Measurements from ENCODE around the gene CASP5.
"Not testable (repeated sequence)": the region's sequence is repeated elsewhere in the genome, so short reads cannot be mapped to it uniquely, and the experiment has no call there.

CASP5 gene

DNA sequence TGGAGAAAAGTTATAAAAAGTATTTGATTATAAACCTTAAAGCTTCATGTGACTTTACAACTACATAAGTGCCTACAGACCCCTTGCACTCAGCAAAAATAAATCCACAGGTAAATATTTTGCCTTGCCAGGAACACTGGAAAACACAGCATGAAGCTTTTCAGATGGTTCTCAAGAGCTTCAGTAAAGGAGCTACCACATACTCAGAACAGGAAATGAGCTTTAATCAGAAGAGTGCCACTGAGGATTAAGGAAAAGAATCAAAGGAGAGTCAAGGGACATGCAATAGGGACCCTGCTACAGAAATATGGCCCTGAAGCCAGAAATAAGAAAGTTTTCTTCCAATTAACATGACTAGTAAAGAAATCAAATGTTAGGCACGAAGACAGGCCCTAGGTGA, 10.8 kb upstream of the CASP5 start:
- no peak for DNase-seq (ENCODE audit: low read depth)

DNA sequence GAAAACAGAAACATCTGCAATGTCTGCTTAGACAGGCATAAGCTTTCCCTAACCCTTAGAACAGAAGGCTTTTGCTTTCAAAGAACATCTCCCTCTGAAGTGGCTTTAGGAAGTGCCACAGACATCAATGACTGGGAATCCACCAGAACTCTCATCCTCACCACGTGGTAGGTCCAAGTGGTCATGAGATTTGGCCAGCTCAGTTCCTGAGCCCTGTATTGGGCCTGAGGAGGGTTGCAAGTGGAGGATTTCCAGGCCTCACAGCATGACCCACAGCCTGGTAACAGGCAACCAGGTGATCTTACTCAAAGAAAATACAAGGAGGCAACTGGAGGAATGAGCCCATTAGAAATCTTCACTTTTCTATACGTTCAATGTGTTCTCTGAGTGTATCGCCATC, 10.4 kb upstream of the CASP5 start:
- DNase-seq (ENCODE audit: low read depth): no peak

DNA sequence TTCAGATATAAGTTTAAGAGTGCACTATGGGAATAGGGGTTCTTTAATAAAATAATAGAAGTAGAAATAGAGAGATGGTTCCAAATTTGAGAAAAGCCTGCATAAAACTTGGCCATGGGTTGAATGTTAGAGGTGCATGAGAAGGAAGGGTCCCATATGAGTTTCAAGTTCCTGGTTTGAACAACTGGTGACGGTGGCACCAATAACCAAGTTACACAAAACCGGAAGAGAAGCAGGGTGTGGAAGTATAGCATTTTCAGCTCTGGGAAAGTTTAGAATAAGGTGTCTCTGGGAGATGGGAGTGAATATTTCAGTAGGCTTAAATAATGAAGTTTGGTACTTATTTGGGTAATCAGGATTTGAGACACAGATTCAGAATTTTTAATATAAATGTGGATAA, 9.5 kb upstream of the CASP5 start:
- no peak for DNase-seq (ENCODE audit: low read depth)

DNA sequence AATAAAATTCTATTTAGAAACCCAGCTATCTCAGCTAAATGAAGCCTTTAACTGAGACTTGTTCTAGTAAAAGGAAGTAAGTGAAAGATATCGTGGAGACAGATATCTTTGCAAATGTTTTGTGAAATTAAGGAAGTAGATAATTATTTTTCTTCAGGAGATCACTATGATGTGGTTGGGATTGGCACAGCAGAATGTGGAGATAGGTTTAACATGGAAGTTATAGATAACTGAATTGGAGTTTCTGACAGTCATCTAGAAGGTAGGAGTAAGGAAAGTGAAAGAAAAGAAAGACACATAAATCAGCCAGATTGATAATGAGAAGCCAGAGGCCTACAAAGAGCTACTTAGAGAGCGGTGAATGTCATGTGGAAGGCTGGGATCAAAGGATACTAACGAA, 4.7 kb upstream of the CASP5 start:
- no peak for DNase-seq (ENCODE audit: low read depth)

DNA sequence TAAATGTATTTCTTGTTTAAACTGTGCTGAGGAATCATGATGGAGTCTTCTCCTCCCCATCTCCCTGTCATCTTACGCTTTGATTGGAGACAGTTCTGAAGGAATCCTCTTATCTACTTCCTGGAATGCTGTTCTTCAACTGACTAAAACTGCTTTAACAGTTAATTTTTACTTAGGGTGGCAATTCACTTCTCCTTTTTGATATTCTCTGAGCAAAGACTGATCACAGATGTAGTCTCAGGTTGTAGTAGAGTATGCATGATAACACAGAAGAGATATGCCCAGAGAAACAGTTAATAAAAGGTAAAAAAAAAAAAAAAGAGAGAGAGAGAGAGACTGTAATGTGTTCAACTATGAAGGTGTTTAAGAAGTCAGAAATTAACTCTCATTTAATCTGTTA, 1.4 kb upstream of the CASP5 start:
- no peak for DNase-seq (ENCODE audit: low read depth)

DNA sequence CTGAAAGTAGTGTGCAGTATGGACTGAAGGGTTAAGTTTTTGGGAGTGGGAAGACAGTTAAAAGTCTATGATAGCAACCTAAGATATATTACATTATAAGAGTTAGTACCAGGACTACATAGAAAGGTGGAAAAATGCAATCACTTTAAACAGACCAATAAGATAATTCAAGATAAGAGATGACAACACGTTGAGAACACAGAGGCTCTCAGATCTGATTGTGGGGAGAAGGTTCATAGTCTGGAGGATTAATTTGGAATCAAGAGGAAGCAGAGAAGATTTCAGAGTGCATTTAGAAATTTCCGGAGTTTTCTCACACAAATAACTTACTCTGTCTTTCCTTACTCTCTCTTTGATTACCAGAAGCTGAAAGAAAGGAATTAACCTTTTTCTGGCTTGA, 441 bp downstream of the CASP5 start:
- DNase-seq (ENCODE audit: low read depth): no peak

DNA sequence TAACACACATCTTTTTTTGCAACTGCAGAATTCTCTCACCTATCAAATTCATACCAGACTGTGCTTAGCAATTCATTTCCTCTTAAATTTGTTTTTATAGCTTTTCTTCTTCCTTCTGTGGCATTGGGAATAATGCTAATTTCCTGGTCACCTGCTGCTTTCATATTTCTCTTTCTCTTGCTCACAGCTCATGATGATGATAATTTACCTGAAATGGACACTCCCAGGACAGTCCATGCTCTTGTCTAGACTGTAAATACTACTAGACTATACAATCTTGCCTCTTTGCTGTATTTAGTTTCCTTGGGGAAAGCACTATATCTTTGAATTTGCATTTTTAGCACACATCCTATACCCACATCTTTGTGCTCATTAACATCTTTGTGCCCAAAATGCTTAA, 15.5 kb downstream of the CASP5 start:
- no peak for DNase-seq (ENCODE audit: low read depth)

DNA sequence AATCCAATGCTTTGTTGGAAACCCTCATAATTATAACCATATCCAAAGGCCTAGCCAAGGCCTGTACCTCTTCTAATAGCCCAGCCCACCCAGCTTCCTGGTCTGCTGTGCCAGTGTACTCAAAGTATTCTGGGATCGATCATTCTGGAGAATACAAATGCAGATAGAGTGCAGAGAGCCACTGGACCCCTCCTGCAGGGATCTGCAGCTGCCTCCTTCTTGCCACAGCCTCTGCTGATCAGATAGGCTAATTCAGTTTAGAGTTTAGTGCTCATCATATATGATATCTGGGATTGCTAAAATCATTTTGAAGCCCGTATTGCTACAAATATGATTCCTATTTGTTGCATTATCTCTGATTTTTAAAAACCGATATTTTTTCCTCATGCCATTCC, 17.5 kb downstream of the CASP5 start:
- DNase-seq (ENCODE audit: low read depth): no peak

DNA sequence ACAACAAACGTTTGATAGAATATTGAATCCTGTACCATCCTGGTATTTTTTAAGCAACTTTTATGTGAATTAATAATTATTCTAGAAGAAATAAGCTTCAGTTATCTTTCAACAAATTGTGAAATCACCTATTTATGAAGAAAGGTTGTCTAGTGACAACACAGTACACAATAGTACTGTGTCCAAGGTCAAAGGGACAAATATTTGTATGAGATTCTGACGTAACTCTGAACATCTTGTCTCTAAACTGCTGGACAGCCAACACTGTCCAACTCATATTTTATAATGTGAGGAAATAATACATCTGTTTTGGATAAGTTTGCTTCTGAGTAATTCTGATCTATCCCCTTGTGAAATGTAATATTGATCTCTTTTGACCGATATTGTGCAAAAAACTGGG, 18.9 kb downstream of the CASP5 start:
- DNase-seq (ENCODE audit: low read depth): no peak

DNA sequence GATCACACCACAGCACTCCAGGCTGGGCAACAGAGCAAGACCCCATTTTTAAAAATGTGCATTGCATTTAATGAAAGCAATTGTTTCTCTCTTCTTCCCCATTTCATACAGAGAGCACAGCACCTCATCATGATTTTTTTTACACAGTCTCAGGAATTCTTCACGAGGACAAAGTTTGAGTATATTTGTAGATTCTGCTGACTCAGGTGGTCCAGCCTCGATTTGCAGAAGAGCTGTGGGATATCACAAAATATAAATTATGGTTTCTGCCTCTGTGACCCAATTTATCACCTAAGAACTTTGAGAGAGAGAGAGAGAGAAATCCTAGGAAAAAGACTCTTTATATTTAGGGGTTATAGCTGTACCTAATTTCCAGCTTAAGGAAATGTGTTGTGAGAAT, 19.8 kb downstream of the CASP5 start:
- DNase-seq (ENCODE audit: low read depth): no peak

DNA sequence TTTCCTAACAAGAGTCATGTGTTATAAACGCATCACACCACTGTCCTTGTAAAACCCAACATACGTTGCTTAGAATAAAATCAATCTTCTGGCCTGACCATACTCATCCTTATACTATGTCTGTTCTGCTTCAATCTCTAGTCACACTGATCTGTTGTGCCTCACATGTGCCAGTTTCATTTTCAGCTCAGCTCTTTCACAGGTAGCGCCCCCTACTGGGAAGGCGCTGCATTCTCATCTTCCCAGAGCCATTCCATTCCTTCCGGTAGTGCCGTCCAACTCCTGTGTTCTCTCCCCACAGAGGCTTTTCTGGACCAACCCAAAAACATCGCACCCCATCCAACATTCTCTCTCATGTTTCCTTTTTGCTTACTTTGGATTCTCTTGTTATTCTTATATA, 22.2 kb downstream of the CASP5 start:
- DNase-seq (ENCODE audit: low read depth): no peak

DNA sequence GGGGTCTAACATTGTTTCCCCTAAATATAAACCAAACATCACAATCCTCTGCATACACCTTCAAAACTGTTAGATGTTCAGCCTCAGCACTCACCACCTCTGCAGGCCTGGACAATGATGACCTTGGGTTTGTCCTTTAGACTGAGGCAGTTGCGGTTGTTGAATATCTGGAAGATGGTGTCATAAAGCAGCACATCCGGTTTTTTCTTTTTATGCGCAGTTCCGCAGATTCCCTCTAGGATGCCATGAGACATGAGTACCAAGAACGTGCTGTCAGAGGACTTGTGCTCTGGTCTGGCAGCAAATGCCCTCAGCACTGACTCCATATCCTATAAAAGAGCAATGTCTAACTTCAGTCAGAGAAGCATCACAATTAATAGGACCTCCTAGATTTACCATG, 22.8 kb downstream of the CASP5 start:
- no peak for DNase-seq (ENCODE audit: low read depth)

DNA sequence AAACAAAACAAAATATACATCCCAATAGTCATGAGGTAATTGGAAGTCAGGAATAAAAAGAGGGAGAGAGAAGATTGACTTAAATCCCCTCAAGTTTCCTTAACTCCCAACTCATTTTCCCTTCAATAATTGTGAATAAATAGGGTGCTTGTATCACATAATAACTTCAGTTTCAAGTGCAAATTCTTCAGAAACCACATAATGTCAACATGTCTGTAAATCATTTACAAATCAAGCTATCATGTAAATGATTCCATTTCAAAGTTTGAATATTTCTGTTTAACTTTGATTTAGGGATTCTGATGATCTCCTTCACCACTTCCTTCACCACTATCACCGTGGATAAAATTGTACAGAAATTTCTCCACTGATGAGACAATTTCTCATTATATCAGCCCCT, 23.2 kb downstream of the CASP5 start:
- no peak for DNase-seq (ENCODE audit: low read depth)

DNA sequence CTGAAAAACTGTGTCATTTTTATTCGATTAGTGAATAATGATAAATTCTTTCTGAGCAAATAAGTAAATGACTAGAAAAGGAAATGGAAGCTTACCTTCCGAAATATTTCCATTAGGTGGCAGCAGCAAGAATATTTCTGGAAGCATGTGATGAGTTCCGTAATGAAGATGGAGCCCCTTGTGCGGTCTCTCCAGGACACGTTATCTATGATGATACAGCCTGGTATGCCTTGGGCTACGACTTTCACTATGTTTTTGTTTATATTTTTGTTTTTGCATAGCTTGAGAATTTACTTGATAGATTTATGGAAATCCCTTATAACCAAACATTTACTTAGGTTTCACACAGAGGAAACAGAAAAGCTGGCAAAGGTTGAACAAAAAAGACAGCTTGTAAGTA, 25.7 kb downstream of the CASP5 start:
- DNase-seq (ENCODE audit: low read depth): peak; percentile 2

DNA sequence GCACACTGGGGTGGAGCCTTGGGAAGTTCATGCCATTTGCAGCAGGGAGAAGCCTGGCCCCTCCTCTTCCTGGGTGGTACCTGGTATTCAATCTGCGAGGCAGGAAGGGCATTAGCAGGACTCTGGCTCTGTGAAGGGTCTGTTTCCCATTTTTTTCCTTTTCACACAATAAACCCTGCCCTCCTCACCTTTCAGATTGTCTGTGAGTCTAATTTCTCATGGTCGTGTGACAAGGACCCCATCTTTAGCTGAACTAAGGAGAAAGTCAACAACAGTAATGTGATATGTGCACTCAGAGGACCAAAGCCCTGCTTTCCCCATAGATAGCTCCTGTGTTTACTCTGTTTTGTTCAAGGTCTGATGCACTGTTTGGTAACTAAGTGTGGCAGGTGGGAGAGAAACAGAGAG, 28.0 kb downstream of the CASP5 start:
- no peak for DNase-seq (ENCODE audit: low read depth)

DNA sequence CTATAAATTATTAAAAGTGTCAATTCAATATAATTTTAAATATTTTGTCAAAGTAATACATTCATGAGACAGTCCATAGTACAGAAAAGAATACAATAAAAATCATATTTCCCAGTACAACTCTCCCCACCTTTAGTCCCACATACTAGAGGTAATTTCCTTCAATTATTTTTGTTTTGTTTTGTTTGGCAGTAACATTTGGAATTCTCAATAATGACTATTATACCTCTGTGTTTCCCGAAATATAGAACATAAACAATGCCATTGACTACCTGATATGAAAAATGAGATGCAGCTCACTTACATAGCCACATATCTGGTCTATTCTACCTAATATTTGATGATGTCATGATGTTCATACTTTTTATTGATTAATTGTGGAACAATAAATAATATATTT, 30.2 kb downstream of the CASP5 start:
- no peak for DNase-seq (ENCODE audit: low read depth)

DNA sequence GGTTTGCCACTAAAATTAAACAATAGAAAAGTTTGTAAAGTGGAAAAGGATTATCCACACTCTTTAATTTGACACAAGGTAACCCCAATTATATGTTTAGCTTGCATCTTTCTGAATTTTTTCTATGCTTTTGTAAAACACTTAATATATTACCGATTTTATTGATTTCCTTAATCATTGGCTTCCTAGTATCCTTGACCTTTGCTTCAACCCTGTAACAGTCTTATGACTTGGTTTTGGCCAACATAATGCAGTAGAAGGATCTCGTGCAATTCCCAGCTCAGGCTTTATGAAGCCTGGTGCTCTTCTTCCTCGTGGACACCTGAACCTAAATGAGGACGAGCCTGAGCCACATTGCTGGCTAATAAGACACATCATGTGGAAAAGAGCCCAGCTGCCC, 31.0 kb downstream of the CASP5 start:
- DNase-seq (ENCODE audit: low read depth): no peak

DNA sequence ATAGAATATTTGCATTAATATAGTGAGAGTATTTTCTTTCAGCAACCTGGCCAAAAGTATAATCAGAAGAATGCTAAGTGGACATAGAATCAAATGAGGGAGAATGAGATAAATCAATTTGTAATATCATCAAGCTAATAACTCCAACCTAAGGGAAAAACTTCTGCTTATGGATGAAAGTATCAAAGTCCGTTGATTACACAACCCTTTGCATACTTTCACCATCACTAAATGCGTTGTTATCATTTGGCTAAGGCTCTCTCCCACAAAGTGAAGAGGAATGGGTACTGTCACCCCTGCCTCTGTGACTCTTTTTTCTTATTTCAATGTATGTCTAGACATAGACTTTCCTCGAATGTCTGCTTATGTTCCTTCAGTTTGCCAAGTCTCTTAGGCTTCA, 38.2 kb downstream of the CASP5 start:
- no peak for DNase-seq (ENCODE audit: low read depth)

DNA sequence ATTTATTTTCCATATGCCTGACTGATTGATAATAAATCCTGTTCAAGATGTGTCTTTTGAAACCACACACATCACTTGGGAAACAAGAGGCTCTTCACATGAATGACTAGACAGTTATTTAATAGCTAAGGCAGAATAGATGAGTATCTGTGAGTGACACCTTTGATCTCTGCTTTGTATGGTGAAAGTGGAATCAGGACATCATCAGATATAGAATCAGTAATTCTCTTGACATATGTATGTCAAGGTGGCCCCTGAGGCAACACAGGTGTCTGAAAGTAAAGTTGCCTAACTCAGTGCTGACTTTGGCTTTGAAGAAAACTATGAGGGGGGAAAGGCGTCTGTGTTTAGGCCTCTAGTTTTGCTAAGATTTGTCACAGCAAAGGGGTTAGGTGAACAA, 43.1 kb downstream of the CASP5 start:
- no peak for DNase-seq (ENCODE audit: low read depth)

DNA sequence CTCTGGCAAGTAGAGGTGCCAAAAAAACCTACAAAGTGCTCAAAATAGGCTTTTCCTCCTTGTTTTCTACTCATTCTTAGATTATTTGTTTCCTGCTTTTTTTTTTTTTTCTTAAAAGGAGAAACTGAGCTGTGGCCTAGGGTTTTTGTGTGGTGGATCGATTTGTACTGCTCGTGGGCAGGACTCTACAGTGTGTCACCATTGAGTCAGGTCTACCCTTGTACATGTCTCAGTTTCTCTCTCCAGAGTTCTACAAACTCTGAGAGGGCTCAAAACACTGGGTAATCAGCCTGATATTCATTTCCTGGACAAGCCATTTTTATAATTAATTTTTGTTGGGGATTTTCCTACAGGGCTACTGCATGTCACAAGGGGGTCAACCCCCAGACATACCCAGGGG, 49.4 kb downstream of the CASP5 start:
- DNase-seq (ENCODE audit: low read depth): no peak

DNA sequence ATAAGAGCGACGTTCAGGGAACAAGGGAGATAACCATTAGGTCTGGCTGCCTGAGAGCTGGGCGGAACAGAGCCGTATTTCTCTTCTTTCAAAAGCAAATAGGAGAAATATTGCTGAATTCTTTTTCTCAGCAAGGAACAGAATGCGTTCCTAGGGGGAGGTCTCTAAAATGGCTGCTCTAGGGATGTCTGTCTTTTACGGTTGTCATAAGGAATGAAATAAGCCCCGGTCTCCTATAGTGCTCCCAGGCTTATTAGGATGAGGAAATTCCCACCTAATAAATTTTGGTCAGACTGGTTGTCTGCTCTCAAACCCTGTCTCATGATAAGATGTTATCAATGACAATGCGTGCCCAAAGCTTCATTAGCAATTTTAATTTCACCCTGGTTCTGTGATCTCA, 50.0 kb downstream of the CASP5 start:
- not testable (repeated sequence) for DNase-seq (ENCODE audit: low read depth)

DNA sequence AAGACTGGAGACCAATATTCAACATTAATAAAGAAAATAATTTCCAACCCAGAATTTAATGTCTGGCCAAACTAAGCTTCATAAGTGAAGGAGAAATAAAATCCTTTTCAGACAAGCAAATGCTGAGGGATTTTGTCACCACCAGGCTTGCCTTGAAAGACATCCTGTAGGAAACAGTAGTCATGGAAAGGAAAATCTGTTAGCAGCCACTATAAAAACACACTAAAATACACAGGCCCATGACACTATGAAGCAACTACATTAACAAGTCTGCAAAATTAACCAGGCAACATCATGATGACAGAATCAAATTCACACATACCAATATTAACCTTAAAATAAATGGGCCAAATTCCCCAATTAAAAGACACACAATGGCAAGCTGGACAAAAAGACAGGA, 52.2 kb downstream of the CASP5 start:
- no peak for DNase-seq (ENCODE audit: low read depth)

DNA sequence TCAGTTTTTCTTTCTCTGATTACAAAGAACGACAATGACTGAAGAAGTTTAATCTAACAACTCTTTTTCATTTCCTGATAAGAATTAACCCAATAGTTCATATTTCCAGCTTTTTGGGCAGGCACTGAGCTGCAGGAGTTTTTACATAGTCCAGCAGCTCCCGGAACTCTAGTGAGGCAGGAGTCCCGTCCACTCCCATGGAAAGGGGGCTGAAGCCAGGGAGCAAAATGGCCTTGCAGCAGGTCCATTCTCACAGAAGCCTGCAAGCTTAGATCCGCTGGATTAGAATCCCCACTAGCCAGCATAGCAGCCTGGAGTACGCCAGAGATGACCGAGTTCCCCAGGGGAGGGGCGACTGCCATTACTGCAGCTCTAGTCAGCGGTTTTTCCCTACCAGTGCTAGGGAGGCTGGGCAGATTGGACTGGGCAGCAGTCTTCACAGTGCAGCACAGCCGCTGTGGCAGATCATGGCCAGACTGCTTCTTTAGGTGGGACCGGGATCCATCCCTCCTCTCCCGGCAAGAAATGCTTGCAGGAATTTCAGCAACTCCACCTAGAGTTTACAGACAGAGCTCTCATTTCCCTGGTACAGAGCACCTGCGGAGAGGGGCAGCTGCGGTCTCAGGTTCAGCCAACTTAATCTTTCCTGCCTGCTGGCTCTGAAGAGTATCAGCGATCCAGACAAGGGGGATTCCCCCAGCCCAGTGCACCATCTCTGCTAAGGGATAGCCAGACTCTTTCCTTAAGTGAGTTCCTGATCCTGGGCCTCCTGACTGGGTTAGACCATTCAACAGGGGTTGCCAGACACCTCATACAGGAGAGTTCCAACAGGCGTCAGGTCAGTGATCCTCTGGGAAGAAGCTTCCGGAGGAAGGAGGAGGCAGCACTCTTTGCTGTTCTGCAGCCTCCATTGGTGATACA, 53.9 kb downstream of the CASP5 start:
- peak; percentile 15 for DNase-seq (ENCODE audit: low read depth)

DNA sequence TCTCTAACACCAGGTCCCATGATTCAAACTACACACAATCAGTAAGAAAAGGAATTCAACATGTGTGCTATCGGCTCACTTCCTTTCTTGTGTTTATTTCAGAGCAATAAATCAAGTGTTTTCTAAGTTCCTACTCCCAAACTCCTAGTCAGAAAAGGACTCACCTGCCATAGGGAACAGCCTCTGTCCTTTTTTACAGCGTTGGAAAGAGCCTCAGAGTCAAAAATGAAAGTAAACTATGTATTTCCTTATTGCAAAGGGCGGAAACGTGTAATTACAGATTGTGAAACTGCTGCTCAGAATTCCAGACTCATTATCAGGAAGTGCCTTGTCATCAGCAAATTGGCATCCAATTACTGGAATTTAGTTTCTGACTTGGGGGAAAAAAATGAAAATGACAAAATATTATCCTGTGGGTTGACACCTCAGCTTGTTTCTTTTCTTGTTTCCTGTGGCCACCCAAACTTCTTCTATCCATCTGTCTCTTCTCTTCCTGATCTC, 54.6 kb downstream of the CASP5 start, which contains the start of gene CASP4:
Gene CASP4 (minus strand): TSS at position 220 of the 501 bp plus-strand sequence. CDS start 49 bp downstream, at position 171.
- peak; percentile 63 for DNase-seq (ENCODE audit: low read depth)
